Activated CD4-positive, alpha-beta memory T cell treated with anti-CD3 and anti-CD28 coated beads, Interleukin-2, amount 10 ng/mL, durations not matched to agents 7 days and 5 days (primary cell): ENCODE results near the gene UTF1. TPM values are rescaled to one million over a fixed set of nuclear protein-coding genes. Genes with fewer than 3 reads are reported as not detected.
A peak's percentile ranks its signal among the peaks of the same experiment; 100 is the strongest.
"Not testable (repeated sequence)": the region's sequence is repeated elsewhere in the genome, so short reads cannot be mapped to it uniquely, and the experiment has no call there.

ENCODE experiments used
- CTCF ChIA-PET: fragments of 350-600 bp; sonication (Branson Sonifier 250); formaldehyde crosslinking; loops from one replicate; lab custom pipeline; 2021; ENCODE audit warnings: antibody characterized with exemption, inconsistent platforms; lab: Charles Lee
- POLR2A ChIA-PET: fragments of 350-600 bp; sonication (Branson Sonifier 250); formaldehyde crosslinking; loops from one replicate; lab custom pipeline; 2021; ENCODE audit warnings: antibody characterized with exemption; lab: Charles Lee
- DNase-seq: peaks from one replicate; pipeline ENCODE4 v3.0.0-alpha.2; 2020
- H3K27ac Mint-ChIP-seq: one replicate; pipeline ENCODE4 v1.8.0; 2021; ENCODE audit warnings: mild to moderate bottlenecking, mixed read lengths
- H3K27me3 Mint-ChIP-seq: one replicate; pipeline ENCODE4 v1.8.0; 2021; ENCODE audit warnings: mixed read lengths
- H3K36me3 Mint-ChIP-seq: one replicate; pipeline ENCODE4 v1.8.0; 2021; ENCODE audit warnings: low read depth, mixed read lengths
- H3K4me1 Mint-ChIP-seq: one replicate; pipeline ENCODE4 v1.8.0; 2021; ENCODE audit warnings: mixed read lengths
- H3K4me3 Mint-ChIP-seq: one replicate; pipeline ENCODE4 v1.8.0; 2021; ENCODE audit warnings: mild to moderate bottlenecking, mixed read lengths
- H3K9me3 Mint-ChIP-seq: one replicate; pipeline ENCODE4 v1.8.0; 2021; ENCODE audit warnings: mixed read lengths
- total RNA-seq, 2 experiments: library from RNA; stranded (reverse); gene quantifications; one replicate each; pipeline ENCODE4 v1.2.3, GENCODE V29; 2021

Gene UTF1
- total RNA-seq, 2 experiments from 2014 or later: not detected

DNA sequence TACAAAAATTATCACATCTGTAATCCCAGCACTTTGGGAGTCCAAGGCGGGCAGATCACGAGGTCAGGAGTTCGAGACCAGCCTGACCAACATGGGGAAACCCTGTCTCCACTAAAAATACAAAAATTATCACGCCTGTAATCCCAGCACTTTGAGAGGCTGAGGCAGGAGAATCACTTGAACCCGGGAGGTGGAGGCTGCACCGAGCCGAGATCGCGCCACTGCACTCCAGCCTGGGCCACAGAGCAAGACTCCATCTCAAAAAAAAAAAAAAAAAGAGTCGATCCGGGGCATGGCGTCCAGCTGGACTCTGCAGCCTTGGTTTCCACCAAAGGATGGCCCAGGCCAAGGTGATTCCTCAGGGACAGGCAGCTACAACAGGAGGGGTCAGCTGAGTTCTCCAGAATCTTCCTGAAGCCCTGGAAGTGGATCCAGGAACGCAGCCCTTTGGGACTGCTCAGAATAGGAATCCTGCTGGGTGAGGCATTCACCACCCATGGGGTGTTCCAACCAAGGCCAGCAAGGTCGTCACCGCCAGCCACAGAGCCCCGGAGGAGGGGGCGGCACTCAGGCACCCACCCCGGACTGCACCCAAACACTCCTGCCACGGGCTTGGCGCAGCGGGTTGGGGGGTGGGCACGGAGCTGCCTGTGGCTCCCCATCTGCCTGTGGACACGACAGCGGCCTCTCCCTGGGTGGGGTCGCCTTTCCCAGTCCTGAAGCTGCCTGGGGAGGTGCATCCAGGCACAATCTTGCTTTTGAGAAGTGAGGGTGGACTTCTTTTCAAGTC lies 12.0 kb upstream of the UTF1 start:
- peaks cover 2% of the 10 kb centered on the region for H3K27me3 Mint-ChIP-seq
- no peak for DNase-seq
- H3K4me1 Mint-ChIP-seq: no peaks in the 10 kb centered on the region
- no peaks in the 10 kb centered on the region for H3K36me3 Mint-ChIP-seq
- CTCF ChIA-PET: no interaction called here
- no peak overlapping the region for H3K27ac Mint-ChIP-seq
- H3K4me3 Mint-ChIP-seq: no peak overlapping the region
- POLR2A ChIA-PET: no interaction called here
- no peaks in the 10 kb centered on the region for H3K9me3 Mint-ChIP-seq

DNA sequence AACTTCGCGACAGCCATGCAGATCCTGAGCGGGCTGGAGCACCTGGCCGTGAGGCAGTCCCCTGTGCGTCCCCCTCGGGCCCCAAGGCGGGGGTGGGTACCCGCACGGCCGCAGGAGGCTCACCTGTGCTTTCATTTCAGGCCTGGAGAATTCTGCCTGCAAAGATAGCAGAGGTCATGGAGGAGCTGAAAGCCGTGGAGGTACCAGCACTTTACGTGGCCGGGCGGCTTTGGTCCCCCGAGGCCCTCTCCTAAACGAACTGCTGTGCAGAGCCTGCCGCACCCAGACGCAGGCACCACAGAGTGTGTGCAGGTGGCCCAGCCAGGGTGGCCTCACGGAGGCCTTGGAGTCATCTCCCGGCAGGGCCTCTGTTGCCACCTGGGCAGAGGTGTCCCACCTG lies 11.1 kb upstream of the UTF1 start:
- Mint-ChIP-seq H3K9me3 (no peaks in the 10 kb centered on the region), H3K4me3 (no peak overlapping the region), H3K4me1 (no peaks in the 10 kb centered on the region), H3K36me3 (no peaks in the 10 kb centered on the region), H3K27ac (no peak overlapping the region), H3K27me3 (peaks cover 2% of the 10 kb centered on the region)
- ChIA-PET POLR2A (no interaction called here), CTCF (no interaction called here)
- no peak for DNase-seq

DNA sequence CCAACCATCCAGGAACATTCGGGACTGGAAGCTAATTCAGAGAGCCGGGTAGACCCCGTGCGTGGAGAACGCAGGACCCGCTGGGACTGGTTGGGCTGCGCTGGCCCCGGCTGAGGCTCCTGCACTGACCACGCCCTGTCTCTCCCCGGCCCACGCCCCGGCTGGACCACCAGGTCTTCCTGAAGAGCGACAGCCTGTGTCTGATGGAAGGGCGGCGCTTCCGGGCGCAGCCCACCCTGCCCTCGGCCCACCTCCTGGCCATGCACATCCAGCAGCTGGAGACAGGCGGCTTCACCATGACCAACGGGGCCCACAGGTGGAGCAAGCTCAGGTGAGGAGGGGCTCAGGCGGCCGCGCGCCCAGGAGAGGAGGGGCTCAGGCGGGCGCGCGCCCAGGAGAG lies 10.2 kb upstream of the UTF1 start:
- ChIA-PET CTCF (no interaction called here), POLR2A (no interaction called here)
- Mint-ChIP-seq H3K27me3 (peaks cover 2% of the 10 kb centered on the region), H3K4me1 (peaks cover 4% of the 10 kb centered on the region), H3K27ac (no peak overlapping the region), H3K4me3 (no peak overlapping the region), H3K36me3 (no peaks in the 10 kb centered on the region), H3K9me3 (no peaks in the 10 kb centered on the region)
- DNase-seq: no peak

GRCh38 chr10:133221331-133221730 lies 8.7 kb upstream of the UTF1 start:
- Mint-ChIP-seq H3K27me3 (peaks cover 3% of the 10 kb centered on the region), H3K9me3 (no peaks in the 10 kb centered on the region), H3K4me3 (no peak overlapping the region), H3K27ac (no peak overlapping the region), H3K4me1 (peaks cover 18% of the 10 kb centered on the region), H3K36me3 (peaks cover 3% of the 10 kb centered on the region)
- DNase-seq: no peak
- ChIA-PET CTCF (no interaction called here), POLR2A (no interaction called here)

GRCh38 chr10:133221756-133222155 lies 8.3 kb upstream of the UTF1 start:
- H3K27me3 Mint-ChIP-seq, H3K9me3 Mint-ChIP-seq, H3K4me3 Mint-ChIP-seq, CTCF ChIA-PET, H3K27ac Mint-ChIP-seq, DNase-seq, POLR2A ChIA-PET, H3K36me3 Mint-ChIP-seq: not testable (repeated sequence)
- H3K4me1 Mint-ChIP-seq: peaks cover 22% of the 10 kb centered on the region

DNA sequence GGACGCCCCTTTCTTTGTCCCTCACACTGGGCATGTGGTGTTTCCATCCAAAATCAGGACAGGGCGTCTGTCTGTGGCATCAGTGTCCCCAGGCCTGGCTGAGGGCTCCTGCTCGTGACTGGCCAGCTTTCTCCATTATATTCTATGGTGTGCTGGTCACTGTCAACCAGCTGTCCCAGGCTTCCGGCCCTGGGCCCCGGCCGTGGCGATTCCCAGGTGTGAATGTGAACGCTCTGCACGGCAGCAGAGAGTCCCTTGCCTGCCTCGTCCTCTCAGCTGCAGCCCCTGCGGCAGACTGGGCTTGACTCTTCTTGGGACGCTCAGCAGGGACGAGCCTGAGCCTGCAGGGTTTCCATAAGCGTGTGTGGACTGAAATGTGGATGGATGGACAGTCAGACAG lies 5.9 kb upstream of the UTF1 start:
- no peak for DNase-seq
- no peaks in the 10 kb centered on the region for H3K9me3 Mint-ChIP-seq
- H3K4me3 Mint-ChIP-seq: no peak overlapping the region
- CTCF ChIA-PET: no interaction called here
- no peak overlapping the region for H3K27ac Mint-ChIP-seq
- H3K36me3 Mint-ChIP-seq: peaks cover 4% of the 10 kb centered on the region
- peaks cover 24% of the 10 kb centered on the region for H3K27me3 Mint-ChIP-seq
- POLR2A ChIA-PET: interaction anchor here (1.1 kb wide), 1 partner anchor 37 kb away, joined by 3 read pairs; no protein-coding TSS in a partner anchor
- H3K4me1 Mint-ChIP-seq: peaks cover 28% of the 10 kb centered on the region

DNA sequence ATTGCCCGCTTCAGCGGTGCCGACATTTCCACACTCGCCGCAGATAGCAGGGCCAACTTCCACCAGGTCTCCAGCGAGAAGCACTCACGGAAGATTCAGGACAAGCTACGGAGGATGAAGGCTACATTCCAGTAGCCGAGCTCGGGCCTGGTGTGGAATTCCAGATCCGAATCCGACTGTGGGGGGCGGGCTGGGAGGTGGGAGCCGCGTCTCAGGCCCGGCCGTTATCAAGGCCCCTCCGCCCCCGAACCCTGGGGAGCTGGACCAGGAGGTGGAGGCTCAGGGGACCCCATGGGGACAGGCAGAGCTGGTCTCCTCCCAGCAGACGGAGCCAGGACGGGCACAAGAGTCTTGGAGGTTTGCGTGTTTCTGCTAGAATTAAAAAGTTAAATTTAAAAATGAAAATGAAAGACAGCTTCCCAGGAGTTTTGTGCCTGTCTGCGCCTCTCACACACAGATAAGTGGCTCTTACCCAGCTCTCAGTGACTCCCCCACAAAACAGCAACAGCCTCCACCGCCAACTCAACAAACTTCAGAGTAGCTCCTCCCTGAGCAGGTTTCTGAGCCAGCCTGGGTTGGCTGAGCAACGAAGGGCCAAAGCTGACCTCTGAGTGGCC lies 5.2 kb upstream of the UTF1 start:
- CTCF ChIA-PET: interaction anchor here (2.6 to 3.3 kb wide), 3 partner anchors 34 to 105 kb away, joined by 7 to 24 read pairs (median 15); no protein-coding TSS in a partner anchor
- Mint-ChIP-seq H3K4me3 (peak overlapping the region; percentile 44), H3K9me3 (no peaks in the 10 kb centered on the region), H3K4me1 (peaks cover 32% of the 10 kb centered on the region), H3K27ac (peak overlapping the region; percentile 78), H3K27me3 (peaks cover 30% of the 10 kb centered on the region), H3K36me3 (peaks cover 7% of the 10 kb centered on the region)
- POLR2A ChIA-PET: interaction anchor here (1.1 to 2.7 kb wide), 5 partner anchors 34 to 54 kb away, joined by 3 to 8 read pairs (median 7); partner anchors contain the start of gene ADAM8
- DNase-seq: no peak

DNA sequence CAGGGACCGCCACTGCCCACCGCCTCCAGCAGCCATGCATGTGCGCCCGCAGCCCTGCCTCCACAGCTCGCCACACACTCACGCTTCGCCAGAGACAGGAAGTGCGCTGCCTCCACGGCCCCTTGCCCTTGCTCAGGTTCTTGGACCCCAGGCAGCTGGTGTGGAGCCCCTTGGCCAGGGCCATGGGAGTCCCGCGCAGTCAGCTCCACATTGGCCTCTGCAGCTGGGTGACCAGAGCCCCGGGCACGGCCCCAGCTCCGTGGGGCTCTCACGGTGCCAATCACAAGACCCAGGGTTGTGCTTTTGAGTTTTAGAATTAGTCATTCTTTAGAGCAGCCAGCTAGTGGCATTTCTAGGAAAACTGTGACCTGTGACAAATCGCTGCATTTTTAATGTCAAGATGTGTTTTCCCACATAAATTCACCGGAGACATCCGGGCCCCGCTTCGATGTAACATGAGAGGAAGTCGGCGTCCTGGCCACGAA lies 4.3 kb upstream of the UTF1 start:
- POLR2A ChIA-PET: interaction anchor here (1.3 to 2.7 kb wide), 4 partner anchors 33 to 53 kb away, joined by 5 to 8 read pairs (median 8); partner anchors contain the start of gene ADAM8

DNA sequence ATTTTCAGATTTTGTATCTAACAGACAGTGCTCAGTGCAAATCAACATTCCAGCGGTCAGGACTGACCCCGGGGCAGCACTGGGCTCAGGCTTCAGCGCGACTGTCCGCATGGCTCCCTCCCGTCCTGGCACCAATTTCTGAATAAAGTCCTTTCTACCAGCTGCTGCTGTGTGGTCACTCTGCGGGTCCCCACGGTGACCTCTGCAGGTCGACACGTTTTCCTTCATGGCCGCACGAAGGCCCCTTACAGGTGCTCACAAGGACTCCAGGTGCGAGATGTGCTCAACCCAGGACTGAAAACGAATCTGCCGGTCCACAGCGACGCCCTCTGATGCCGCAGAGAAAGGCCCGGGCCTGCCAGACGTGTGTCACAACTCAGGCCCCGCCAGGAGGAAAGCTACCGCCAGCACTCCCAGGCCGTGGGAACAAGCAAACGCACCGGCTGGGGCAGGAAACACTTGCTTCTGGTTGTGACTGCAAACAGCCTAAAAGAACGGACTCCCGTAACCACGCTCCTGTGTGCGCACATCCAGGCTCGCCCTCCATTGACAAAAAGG lies 3.7 kb upstream of the UTF1 start:
- CTCF ChIA-PET: interaction anchor here (0.7 to 3.3 kb wide), 6 partner anchors 32 to 264 kb away, joined by 3 to 24 read pairs (median 6); no protein-coding TSS in a partner anchor
- POLR2A ChIA-PET: interaction anchor here (1.1 to 2.7 kb wide), 6 partner anchors 15 to 52 kb away, joined by 3 to 8 read pairs (median 4); partner anchors contain the start of gene ADAM8
- peak overlapping the region; percentile 78 for H3K27ac Mint-ChIP-seq

More for the DNA sequence above, 4.3 kb upstream of the UTF1 start:
- peaks cover 32% of the 10 kb centered on the region for H3K27me3 Mint-ChIP-seq
- H3K4me1 Mint-ChIP-seq: peaks cover 32% of the 10 kb centered on the region
- CTCF ChIA-PET: interaction anchor here (2.6 to 3.3 kb wide), 3 partner anchors 33 to 104 kb away, joined by 7 to 24 read pairs (median 15); no protein-coding TSS in a partner anchor
- DNase-seq: peak; percentile 55
- no peaks in the 10 kb centered on the region for H3K9me3 Mint-ChIP-seq
- H3K36me3 Mint-ChIP-seq: peaks cover 7% of the 10 kb centered on the region
- peak overlapping the region; percentile 73 for H3K4me3 Mint-ChIP-seq
- H3K27ac Mint-ChIP-seq: peak overlapping the region; percentile 78

GRCh38 chr10:133227256-133227655 lies 2.8 kb upstream of the UTF1 start:
- Mint-ChIP-seq H3K4me3 (no peak overlapping the region), H3K9me3 (no peaks in the 10 kb centered on the region), H3K4me1 (peaks cover 34% of the 10 kb centered on the region), H3K27ac (no peak overlapping the region), H3K27me3 (peaks cover 42% of the 10 kb centered on the region), H3K36me3 (peaks cover 7% of the 10 kb centered on the region)
- ChIA-PET POLR2A (interaction anchor here (1.1 to 2.7 kb wide), 5 partner anchors 14 to 51 kb away, joined by 3 to 8 read pairs (median 4); partner anchors contain the start of gene ADAM8), CTCF (interaction anchor here (1.1 to 3.3 kb wide), 5 partner anchors 32 to 265 kb away, joined by 4 to 24 read pairs (median 7); no protein-coding TSS in a partner anchor)
- DNase-seq: no peak

More for the DNA sequence above, 3.7 kb upstream of the UTF1 start:
- peak overlapping the region; percentile 73 for H3K4me3 Mint-ChIP-seq
- H3K36me3 Mint-ChIP-seq: peaks cover 7% of the 10 kb centered on the region
- peaks cover 33% of the 10 kb centered on the region for H3K27me3 Mint-ChIP-seq
- peak; percentile 36 for DNase-seq
- H3K9me3 Mint-ChIP-seq: no peaks in the 10 kb centered on the region
- H3K4me1 Mint-ChIP-seq: peaks cover 32% of the 10 kb centered on the region

DNA sequence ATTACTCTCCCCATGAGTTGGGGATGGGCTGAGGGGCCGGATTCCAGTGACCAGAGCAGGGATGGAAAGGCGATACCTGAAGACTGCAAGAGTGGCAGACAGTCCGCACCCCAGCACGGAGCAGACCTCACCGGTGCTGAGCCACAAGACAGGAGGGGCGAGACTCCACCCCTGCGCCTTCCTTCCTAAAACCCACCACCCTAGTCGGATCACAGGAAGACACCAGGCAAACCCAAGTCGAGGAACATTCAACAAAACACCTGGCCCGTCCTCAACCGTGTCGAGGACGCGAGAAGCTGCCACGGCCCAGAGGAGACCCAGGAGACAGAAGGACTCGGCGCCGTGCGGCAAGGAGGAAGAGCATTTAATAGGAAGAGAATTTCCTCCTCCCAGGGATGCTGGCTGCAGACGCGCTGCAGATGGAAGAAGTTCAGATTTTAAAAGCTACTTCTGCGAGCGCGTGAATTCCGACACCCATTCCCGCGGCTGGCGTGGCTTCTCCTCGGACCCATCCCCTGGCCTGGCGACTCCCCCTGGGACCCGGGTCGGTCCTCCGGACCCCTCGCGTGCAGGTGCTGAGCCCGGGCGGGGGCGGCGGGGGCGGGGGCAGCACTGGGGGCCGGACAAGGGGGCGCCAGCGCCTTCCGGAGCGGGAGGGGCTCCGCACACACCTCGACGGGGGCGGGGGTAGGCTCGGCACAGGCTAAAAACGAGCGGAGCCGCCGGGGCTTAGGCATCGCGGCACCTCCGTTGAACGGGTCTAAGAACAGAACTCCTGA lies 563 bp upstream of the UTF1 start:
- Mint-ChIP-seq H3K9me3 (no peaks in the 10 kb centered on the region), H3K27me3 (peaks cover 61% of the 10 kb centered on the region), H3K4me3 (no peak overlapping the region), H3K4me1 (peaks cover 32% of the 10 kb centered on the region), H3K27ac (no peak overlapping the region), H3K36me3 (peaks cover 7% of the 10 kb centered on the region)
- POLR2A ChIA-PET: no interaction called here
- DNase-seq: no peak
- CTCF ChIA-PET: no interaction called here
